ENCODE measurements around the gene TAF1.
A peak's percentile ranks its signal among the peaks of the same experiment; 100 is the strongest.

TAF1 gene

GRCh38 chrX:71515038-71515396 lies 148.9 kb downstream of the TAF1 start:
- peaks cover 26% of the 10 kb centered on the region for H3K4me1 Mint-ChIP-seq
- H3K9me3 Mint-ChIP-seq: peaks cover 4% of the 10 kb centered on the region
- no peak for ATAC-seq
- H3K4me3 Mint-ChIP-seq: peak overlapping the region; percentile 48
- no peak for DNase-seq (ENCODE audit: low spot score in 2 of 2)
- H3K27ac Mint-ChIP-seq: peak overlapping the region; percentile 69
- H3K36me3 Mint-ChIP-seq: peaks cover 5% of the 10 kb centered on the region
